HEK293 (cell line): ENCODE data around the gene EGFR.

Experiments used
- BCL11A ChIP-seq: fragments of 450-650 bp; formaldehyde crosslinking; IDR thresholded peaks from 2 replicates; pipeline ENCODE4 v1.5.1; 2016; ENCODE audit warnings: low read depth, missing biosample characterization, missing genetic modification characterization
- CTCF ChIP-seq: fragments of 450-650 bp; formaldehyde crosslinking; IDR thresholded peaks from 2 replicates; pipeline ENCODE4 v1.5.1; 2016; ENCODE audit warnings: missing biosample characterization, missing genetic modification characterization
- HIC1 ChIP-seq: fragments of 450-650 bp; formaldehyde crosslinking; IDR thresholded peaks from 2 replicates; pipeline ENCODE4 v1.5.1; 2016; ENCODE audit warnings: missing biosample characterization, missing genetic modification characterization
- PBX3 ChIP-seq: sonication (generic); formaldehyde crosslinking; IDR thresholded peaks from 2 replicates; pipeline ENCODE4 v1.8.1; 2022; ENCODE audit warnings: mild to moderate bottlenecking, moderate library complexity, missing genetic modification reagents
- ZNF138 ChIP-seq: fragments of 450-650 bp; formaldehyde crosslinking; IDR thresholded peaks from 2 replicates; pipeline ENCODE4 v1.5.1; 2016; ENCODE audit warnings: missing biosample characterization, missing genetic modification characterization, borderline replicate concordance
- ZNF184 ChIP-seq: fragments of 450-650 bp; IDR thresholded peaks from 2 replicates; pipeline ENCODE4 v1.5.1; 2018; ENCODE audit warnings: missing biosample characterization, mild to moderate bottlenecking, missing genetic modification characterization
- ZNF223 ChIP-seq: fragments of 450-650 bp; formaldehyde crosslinking; IDR thresholded peaks from 2 replicates; pipeline ENCODE4 v1.5.1; 2016; ENCODE audit warnings: missing biosample characterization, missing genetic modification characterization
- ZNF274 ChIP-seq, 2 experiments: fragments of 200-500 bp in 1 of 2; fragments of 450-650 bp in 1 of 2; sonication (Bioruptor generic) in 1 of 2; formaldehyde crosslinking in 1 of 2; IDR thresholded peaks; 2 replicates each; pipeline versions ENCODE4 v1.5.1 to v1.6.1; 2014 to 2016; ENCODE audit warnings: borderline replicate concordance in 1 of 2, inconsistent platforms in 1 of 2, low read length in 1 of 2, missing biosample characterization in 1 of 2, missing genetic modification characterization in 1 of 2
- ZNF530 ChIP-seq: fragments of 450-650 bp; formaldehyde crosslinking; IDR thresholded peaks from 2 replicates; pipeline ENCODE4 v1.5.1; 2016; ENCODE audit warnings: low read depth, missing biosample characterization, missing genetic modification characterization
- ZNF549 ChIP-seq: fragments of 450-650 bp; IDR thresholded peaks from 2 replicates; pipeline ENCODE4 v1.5.1; 2018; ENCODE audit warnings: missing biosample characterization, missing genetic modification characterization, mild to moderate bottlenecking, inconsistent platforms, moderate library complexity
- ZNF704 ChIP-seq: fragments of 450-650 bp; formaldehyde crosslinking; IDR thresholded peaks from 2 replicates; pipeline ENCODE4 v1.5.1; 2016; ENCODE audit warnings: missing biosample characterization, missing genetic modification characterization
- TF ChIP-seq, protein P1 (sequence below): fragments of 450-650 bp; formaldehyde crosslinking; IDR thresholded peaks from 2 replicates; pipeline ENCODE4; 2016; ENCODE audit warnings: missing biosample characterization, missing genetic modification characterization
- TF ChIP-seq, protein P2 (sequence below): fragments of 450-650 bp; formaldehyde crosslinking; IDR thresholded peaks from 2 replicates; pipeline ENCODE4 v1.5.1; 2016; ENCODE audit warnings: missing biosample characterization, missing genetic modification characterization, low read depth

DNA sequence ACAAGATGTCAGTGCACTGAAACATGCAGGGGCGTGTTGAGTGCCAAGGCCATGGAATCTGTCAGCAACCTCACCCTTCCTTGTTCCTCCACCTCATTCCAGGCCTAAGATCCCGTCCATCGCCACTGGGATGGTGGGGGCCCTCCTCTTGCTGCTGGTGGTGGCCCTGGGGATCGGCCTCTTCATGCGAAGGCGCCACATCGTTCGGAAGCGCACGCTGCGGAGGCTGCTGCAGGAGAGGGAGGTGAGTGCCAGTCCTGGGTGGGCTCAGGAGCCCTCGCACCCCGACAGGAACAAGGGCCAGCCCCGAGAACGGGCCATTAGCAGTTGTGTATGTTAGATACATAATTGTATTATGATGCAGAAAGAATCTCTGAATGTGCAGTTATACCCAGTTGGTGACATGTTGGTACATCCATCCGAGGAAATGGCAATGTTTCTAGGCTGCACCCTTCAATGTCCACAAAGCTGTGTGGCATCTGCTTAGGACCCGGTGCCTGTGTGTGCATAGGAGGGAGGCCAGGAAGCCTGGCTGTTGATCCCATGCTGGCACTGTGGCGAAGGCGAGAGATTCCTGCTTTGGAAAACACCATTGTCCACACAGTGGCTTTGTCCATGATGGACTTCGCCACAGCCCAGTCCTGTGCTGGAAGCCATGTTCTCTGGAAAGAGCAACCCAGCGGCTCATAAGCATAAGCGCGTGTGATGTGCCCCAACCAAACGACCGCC, 154.2 kb downstream of the EGFR start:
- TF ChIP-seq ZNF223 (tag by site-specific recombination) (no peak), ZNF138 (tag by site-specific recombination) (no peak), ZNF274 (IDR thresholded peaks at IDR 0.05; ENCODE audit: low read length) (no peak), ZNF274 (tag by site-specific recombination; IDR thresholded peaks at IDR 0.05; ENCODE audit: borderline replicate concordance) (no peak), CTCF (no peak), HIC1 (tag by site-specific recombination) (no peak), ZNF184 (tag by site-specific recombination) (no peak), ZNF549 (tag by site-specific recombination) (no peak), PBX3 (CRISPR knock-in tag) (no peak), BCL11A (no peak), ZNF704 (tag by site-specific recombination) (no peak), ZNF530 (no peak)
- TF ChIP-seq, protein P1, sequence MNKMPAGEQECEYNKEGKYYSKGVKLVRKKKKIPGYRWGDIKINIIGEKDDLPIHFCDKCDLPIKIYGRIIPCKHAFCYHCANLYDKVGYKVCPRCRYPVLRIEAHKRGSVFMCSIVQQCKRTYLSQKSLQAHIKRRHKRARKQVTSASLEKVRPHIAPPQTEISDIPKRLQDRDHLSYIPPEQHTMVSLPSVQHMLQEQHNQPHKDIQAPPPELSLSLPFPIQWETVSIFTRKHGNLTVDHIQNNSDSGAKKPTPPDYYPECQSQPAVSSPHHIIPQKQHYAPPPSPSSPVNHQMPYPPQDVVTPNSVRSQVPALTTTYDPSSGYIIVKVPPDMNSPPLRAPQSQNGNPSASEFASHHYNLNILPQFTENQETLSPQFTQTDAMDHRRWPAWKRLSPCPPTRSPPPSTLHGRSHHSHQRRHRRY = no peak
- TF ChIP-seq, protein P2, sequence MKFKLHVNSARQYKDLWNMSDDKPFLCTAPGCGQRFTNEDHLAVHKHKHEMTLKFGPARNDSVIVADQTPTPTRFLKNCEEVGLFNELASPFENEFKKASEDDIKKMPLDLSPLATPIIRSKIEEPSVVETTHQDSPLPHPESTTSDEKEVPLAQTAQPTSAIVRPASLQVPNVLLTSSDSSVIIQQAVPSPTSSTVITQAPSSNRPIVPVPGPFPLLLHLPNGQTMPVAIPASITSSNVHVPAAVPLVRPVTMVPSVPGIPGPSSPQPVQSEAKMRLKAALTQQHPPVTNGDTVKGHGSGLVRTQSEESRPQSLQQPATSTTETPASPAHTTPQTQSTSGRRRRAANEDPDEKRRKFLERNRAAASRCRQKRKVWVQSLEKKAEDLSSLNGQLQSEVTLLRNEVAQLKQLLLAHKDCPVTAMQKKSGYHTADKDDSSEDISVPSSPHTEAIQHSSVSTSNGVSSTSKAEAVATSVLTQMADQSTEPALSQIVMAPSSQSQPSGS (tag by site-specific recombination) = no peak
